ENCODE results near the gene PRRX2.

The PRRX2 gene

DNA sequence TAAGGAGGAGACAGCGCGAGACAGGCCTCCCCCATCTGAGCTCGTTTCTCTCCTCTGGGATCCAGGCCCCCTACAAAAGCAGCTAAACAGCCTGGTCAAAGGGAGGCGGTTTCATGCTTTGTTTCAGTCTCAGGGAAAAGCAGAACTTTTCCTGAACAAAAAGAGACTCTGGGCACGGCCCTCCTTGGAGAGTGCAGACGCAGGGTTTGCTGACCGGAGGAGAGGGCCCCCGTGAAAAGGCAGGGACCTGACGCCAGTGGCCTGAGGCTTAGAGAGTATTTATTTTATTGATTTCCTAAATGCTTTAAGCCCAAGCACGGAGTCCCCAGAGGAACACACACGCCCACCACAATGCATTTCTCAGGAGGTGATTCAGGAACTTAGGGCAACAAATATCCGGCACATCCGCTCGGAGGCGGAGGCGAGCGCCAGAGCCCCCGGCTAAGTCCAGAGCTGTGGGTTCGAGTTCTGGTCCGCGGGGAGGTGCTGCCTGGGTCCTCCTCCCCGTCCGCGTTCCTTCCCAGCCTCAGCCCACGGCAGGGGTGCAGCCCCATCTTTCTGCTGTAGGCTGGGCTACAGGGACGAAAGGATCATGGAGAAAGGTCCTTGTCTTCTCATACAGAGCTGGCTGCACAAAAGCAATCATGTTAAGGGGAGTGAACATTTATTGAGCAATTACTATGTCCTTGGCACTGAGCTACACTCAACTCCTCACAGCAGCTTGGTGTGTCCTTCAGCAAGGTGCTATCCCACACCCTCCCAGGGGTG lies 47.4 kb downstream of the PRRX2 start:
- no peak overlapping the region for H2BK120ac ChIP-seq (ENCODE audit: low read depth, low read length)
- DNase-seq, result no peak
- H3K4me2 ChIP-seq (ENCODE audit: low read length), result no peak overlapping the region
- H3K56ac ChIP-seq (ENCODE audit: low read length), result peak overlapping the region; percentile 74
- H3K9ac ChIP-seq (ENCODE audit: low read length), result peak overlapping the region; percentile 18
- no peak overlapping the region for H2AK5ac ChIP-seq (ENCODE audit: low read length)
- H3K27ac ChIP-seq (ENCODE audit: low read depth, low read length), result no peak overlapping the region
- H3K79me2 ChIP-seq (ENCODE audit: control insufficient read depth, insufficient read depth, low read length), result no peaks in the 10 kb centered on the region
- peak overlapping the region; percentile 45 for H3K23ac ChIP-seq (ENCODE audit: low read length)
- H3K27me3 ChIP-seq (ENCODE audit: insufficient read depth, low read length, poor library complexity), result no peaks in the 10 kb centered on the region
- no peak overlapping the region for H4K5ac ChIP-seq (ENCODE audit: low read length)
- no peak overlapping the region for H2BK15ac ChIP-seq (replicated peaks; ENCODE audit: low read depth)
- no peaks in the 10 kb centered on the region for H3K79me1 ChIP-seq (ENCODE audit: low read length)
- H2BK5ac ChIP-seq (ENCODE audit: low read length), result no peak overlapping the region
- H3K18ac ChIP-seq (ENCODE audit: low read length), result no peak overlapping the region
- no peaks in the 10 kb centered on the region for H3K36me3 ChIP-seq (ENCODE audit: control insufficient read depth, insufficient read depth, low read length)
- no CpG with 5 or more reads among the region's 26 CpGs for WGBS (ENCODE audit: extremely low coverage, insufficient coverage, low lambda C conversion rate)
- H4K8ac ChIP-seq (ENCODE audit: low read depth, low read length), result no peak overlapping the region
- H3K4me1 ChIP-seq (ENCODE audit: control insufficient read depth, low read depth, low read length), result peaks cover 4% of the 10 kb centered on the region
- no peak overlapping the region for H3K4ac ChIP-seq (ENCODE audit: low read depth, low read length)
- no peak overlapping the region for H3K4me3 ChIP-seq (ENCODE audit: low read length)

DNA sequence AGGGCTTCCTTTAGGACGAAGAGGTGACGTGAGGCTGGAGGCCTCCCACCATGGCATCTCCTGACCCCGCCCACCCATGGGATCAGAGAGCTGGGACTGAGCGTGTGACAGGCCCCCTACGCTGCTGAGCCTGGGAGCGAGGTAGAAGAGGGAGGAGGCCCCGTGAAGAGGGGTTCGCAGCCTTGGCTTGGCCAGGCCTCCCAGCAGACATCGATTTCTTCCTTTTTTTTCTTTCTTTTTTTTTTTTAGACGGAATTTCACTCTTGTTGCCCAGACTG lies 47.9 kb downstream of the PRRX2 start:
- no peak for DNase-seq

DNA sequence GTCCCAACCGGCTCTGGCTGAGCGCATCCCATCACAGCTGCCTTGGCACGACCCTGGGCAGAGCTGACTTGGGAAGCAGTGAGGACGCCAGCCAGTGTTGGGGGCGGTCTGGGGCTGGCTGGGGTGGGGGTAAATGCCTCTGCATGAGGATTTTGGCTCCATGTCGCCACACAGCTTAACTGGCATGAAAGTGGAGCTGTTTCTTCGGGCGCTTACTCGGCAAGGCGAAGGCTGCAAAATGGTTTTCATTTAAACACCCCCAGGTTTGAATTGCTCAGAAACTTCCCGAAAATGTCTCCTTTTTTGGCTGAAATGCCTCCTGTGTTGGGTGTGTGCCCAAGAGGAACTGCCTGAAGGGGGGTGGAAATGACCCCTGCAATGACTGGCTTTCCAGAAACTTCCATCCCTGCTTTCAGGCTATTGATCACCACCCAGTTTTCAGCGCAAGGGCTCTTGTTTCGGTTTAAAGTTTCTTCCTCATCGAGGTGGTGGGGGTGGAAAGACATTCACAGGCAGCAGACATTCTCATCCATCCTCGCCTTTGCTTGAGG lies 49.1 kb downstream of the PRRX2 start:
- Histone ChIP-seq H2BK120ac (ENCODE audit: low read depth, low read length) (no peak overlapping the region), H3K4me1 (ENCODE audit: control insufficient read depth, low read depth, low read length) (no peaks in the 10 kb centered on the region), H3K4ac (ENCODE audit: low read depth, low read length) (no peak overlapping the region), H2BK5ac (ENCODE audit: low read length) (no peak overlapping the region), H3K4me2 (ENCODE audit: low read length) (no peak overlapping the region), H4K5ac (ENCODE audit: low read length) (no peak overlapping the region), H3K27me3 (ENCODE audit: insufficient read depth, low read length, poor library complexity) (no peaks in the 10 kb centered on the region), H3K79me1 (ENCODE audit: low read length) (no peaks in the 10 kb centered on the region), H2BK15ac (replicated peaks; ENCODE audit: low read depth) (no peak overlapping the region), H3K36me3 (ENCODE audit: control insufficient read depth, insufficient read depth, low read length) (no peaks in the 10 kb centered on the region), H2AK5ac (ENCODE audit: low read length) (no peak overlapping the region), H3K56ac (ENCODE audit: low read length) (no peak overlapping the region), H3K18ac (ENCODE audit: low read length) (no peak overlapping the region), H3K79me2 (ENCODE audit: control insufficient read depth, insufficient read depth, low read length) (no peaks in the 10 kb centered on the region), H3K23ac (ENCODE audit: low read length) (no peak overlapping the region), H3K4me3 (ENCODE audit: low read length) (no peak overlapping the region), H3K9ac (ENCODE audit: low read length) (no peak overlapping the region), H3K27ac (ENCODE audit: low read depth, low read length) (no peak overlapping the region), H4K8ac (ENCODE audit: low read depth, low read length) (no peak overlapping the region)
- no CpG with 5 or more reads among the region's 15 CpGs for WGBS (ENCODE audit: extremely low coverage, insufficient coverage, low lambda C conversion rate)
- DNase-seq, result no peak

More for the DNA sequence above, 47.9 kb downstream of the PRRX2 start:
- H3K23ac ChIP-seq (ENCODE audit: low read length), result no peak overlapping the region
- no peaks in the 10 kb centered on the region for H3K27me3 ChIP-seq (ENCODE audit: insufficient read depth, low read length, poor library complexity)
- no peak overlapping the region for H3K27ac ChIP-seq (ENCODE audit: low read depth, low read length)
- H3K4me3 ChIP-seq (ENCODE audit: low read length), result no peak overlapping the region
- no peak overlapping the region for H3K18ac ChIP-seq (ENCODE audit: low read length)
- no peaks in the 10 kb centered on the region for H3K36me3 ChIP-seq (ENCODE audit: control insufficient read depth, insufficient read depth, low read length)
- H3K4me1 ChIP-seq (ENCODE audit: control insufficient read depth, low read depth, low read length), result peaks cover 4% of the 10 kb centered on the region
- no peak overlapping the region for H2BK5ac ChIP-seq (ENCODE audit: low read length)
- H4K5ac ChIP-seq (ENCODE audit: low read length), result no peak overlapping the region
- no peaks in the 10 kb centered on the region for H3K79me2 ChIP-seq (ENCODE audit: control insufficient read depth, insufficient read depth, low read length)
- WGBS (ENCODE audit: extremely low coverage, insufficient coverage, low lambda C conversion rate), result no CpG with 5 or more reads among the region's 10 CpGs
- no peak overlapping the region for H2BK120ac ChIP-seq (ENCODE audit: low read depth, low read length)
- no peak overlapping the region for H3K4me2 ChIP-seq (ENCODE audit: low read length)
- no peak overlapping the region for H3K4ac ChIP-seq (ENCODE audit: low read depth, low read length)
- H2AK5ac ChIP-seq (ENCODE audit: low read length), result no peak overlapping the region
- no peak overlapping the region for H3K56ac ChIP-seq (ENCODE audit: low read length)
- H3K79me1 ChIP-seq (ENCODE audit: low read length), result no peaks in the 10 kb centered on the region
- no peak overlapping the region for H3K9ac ChIP-seq (ENCODE audit: low read length)
- H2BK15ac ChIP-seq (replicated peaks; ENCODE audit: low read depth), result no peak overlapping the region
- no peak overlapping the region for H4K8ac ChIP-seq (ENCODE audit: low read depth, low read length)

DNA sequence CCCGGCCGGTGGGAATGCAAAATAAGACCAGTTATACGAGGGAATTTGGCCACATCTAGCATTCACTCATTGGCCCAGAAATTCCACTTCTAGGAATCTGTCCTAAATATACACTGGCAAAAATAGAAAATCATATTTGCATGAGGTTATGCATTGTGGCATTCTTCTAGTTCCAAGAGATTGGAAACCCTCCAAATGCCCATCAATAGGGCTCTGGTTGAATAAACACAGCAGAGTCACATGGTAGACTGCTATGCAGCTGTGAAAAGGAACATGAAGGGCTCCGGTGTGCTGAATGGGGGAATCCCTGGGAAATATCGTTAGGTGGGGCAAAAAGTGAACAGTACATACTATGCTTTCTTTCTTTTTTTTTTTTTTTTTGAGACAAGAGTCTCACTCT lies 50.6 kb downstream of the PRRX2 start:
- Histone ChIP-seq H4K5ac (ENCODE audit: low read length) (no peak overlapping the region), H3K4me1 (ENCODE audit: control insufficient read depth, low read depth, low read length) (no peaks in the 10 kb centered on the region), H3K9ac (ENCODE audit: low read length) (no peak overlapping the region), H3K36me3 (ENCODE audit: control insufficient read depth, insufficient read depth, low read length) (no peaks in the 10 kb centered on the region), H3K56ac (ENCODE audit: low read length) (no peak overlapping the region), H3K4me3 (ENCODE audit: low read length) (no peak overlapping the region), H2BK120ac (ENCODE audit: low read depth, low read length) (no peak overlapping the region), H4K8ac (ENCODE audit: low read depth, low read length) (no peak overlapping the region), H3K79me2 (ENCODE audit: control insufficient read depth, insufficient read depth, low read length) (no peaks in the 10 kb centered on the region), H2BK5ac (ENCODE audit: low read length) (no peak overlapping the region), H2BK15ac (replicated peaks; ENCODE audit: low read depth) (no peak overlapping the region), H3K27me3 (ENCODE audit: insufficient read depth, low read length, poor library complexity) (no peaks in the 10 kb centered on the region), H2AK5ac (ENCODE audit: low read length) (no peak overlapping the region), H3K4me2 (ENCODE audit: low read length) (no peak overlapping the region), H3K27ac (ENCODE audit: low read depth, low read length) (no peak overlapping the region), H3K23ac (ENCODE audit: low read length) (no peak overlapping the region), H3K4ac (ENCODE audit: low read depth, low read length) (no peak overlapping the region), H3K79me1 (ENCODE audit: low read length) (no peaks in the 10 kb centered on the region), H3K18ac (ENCODE audit: low read length) (no peak overlapping the region)
- no CpG with 5 or more reads among the region's 5 CpGs for whole genome bisulfite sequencing (ENCODE audit: extremely low coverage, insufficient coverage, low lambda C conversion rate)
- DNase-seq, result no peak

DNA sequence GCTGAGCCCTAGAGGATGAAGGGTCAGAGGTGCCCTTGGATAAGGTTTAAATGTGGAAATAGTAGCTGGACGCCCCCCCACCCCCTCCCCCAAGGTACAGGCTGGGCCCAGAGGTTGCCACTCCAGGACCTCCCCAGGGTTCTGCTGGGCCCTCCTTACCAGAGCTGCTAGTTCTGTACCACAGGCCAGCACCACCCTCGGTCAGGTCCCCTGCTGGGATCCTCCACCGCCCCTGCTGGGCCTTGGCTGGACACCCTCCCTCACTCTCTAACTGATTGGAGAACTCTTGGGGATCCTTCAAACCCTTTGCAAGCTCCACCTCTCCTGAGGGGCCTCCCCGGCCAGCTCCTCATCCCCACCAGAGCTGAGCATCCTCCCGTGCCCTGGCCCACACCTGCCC lies 52.5 kb downstream of the PRRX2 start:
- WGBS (ENCODE audit: extremely low coverage, insufficient coverage, low lambda C conversion rate), result no CpG with 5 or more reads among the region's 5 CpGs
- H3K36me3 ChIP-seq (ENCODE audit: control insufficient read depth, insufficient read depth, low read length), result no peaks in the 10 kb centered on the region
- no peak overlapping the region for H2BK15ac ChIP-seq (replicated peaks; ENCODE audit: low read depth)
- H3K4me1 ChIP-seq (ENCODE audit: control insufficient read depth, low read depth, low read length), result no peaks in the 10 kb centered on the region
- H3K27me3 ChIP-seq (ENCODE audit: insufficient read depth, low read length, poor library complexity), result no peaks in the 10 kb centered on the region
- no peak overlapping the region for H3K56ac ChIP-seq (ENCODE audit: low read length)
- no peak overlapping the region for H3K23ac ChIP-seq (ENCODE audit: low read length)
- H3K79me1 ChIP-seq (ENCODE audit: low read length), result no peaks in the 10 kb centered on the region
- no peak overlapping the region for H2BK120ac ChIP-seq (ENCODE audit: low read depth, low read length)
- no peak overlapping the region for H3K18ac ChIP-seq (ENCODE audit: low read length)
- H3K79me2 ChIP-seq (ENCODE audit: control insufficient read depth, insufficient read depth, low read length), result no peaks in the 10 kb centered on the region
- no peak overlapping the region for H4K8ac ChIP-seq (ENCODE audit: low read depth, low read length)
- H3K27ac ChIP-seq (ENCODE audit: low read depth, low read length), result no peak overlapping the region
- no peak for DNase-seq
- H3K4me2 ChIP-seq (ENCODE audit: low read length), result no peak overlapping the region
- no peak overlapping the region for H4K5ac ChIP-seq (ENCODE audit: low read length)
- no peak overlapping the region for H2AK5ac ChIP-seq (ENCODE audit: low read length)
- H3K9ac ChIP-seq (ENCODE audit: low read length), result no peak overlapping the region
- H3K4me3 ChIP-seq (ENCODE audit: low read length), result no peak overlapping the region
- H3K4ac ChIP-seq (ENCODE audit: low read depth, low read length), result no peak overlapping the region
- no peak overlapping the region for H2BK5ac ChIP-seq (ENCODE audit: low read length)

DNA sequence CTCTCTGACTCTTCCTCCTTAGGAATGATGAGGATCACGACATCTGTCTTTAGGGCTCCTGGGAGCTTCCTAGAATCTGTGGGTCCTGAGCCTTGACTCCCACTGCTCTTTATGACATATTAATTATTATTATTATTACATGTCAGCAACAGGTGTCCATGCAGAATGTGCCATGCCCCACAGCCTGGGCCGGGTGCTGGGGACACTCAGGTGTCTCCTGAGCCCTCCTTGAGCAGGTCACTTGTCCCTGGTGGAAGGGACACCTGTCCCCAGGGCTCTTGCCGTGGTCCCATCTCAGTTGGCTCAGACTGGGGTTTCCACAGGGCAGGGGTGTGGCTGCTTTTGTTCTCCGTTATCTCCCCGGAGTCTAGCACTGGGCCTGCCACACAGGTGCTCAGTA lies 53.2 kb downstream of the PRRX2 start:
- no peak overlapping the region for H2BK5ac ChIP-seq (ENCODE audit: low read length)
- DNase-seq, result no peak

More for the DNA sequence above, 53.2 kb downstream of the PRRX2 start:
- no peak overlapping the region for H3K56ac ChIP-seq (ENCODE audit: low read length)
- no peak overlapping the region for H3K27ac ChIP-seq (ENCODE audit: low read depth, low read length)
- no peak overlapping the region for H4K5ac ChIP-seq (ENCODE audit: low read length)
- no peak overlapping the region for H3K18ac ChIP-seq (ENCODE audit: low read length)
- no peaks in the 10 kb centered on the region for H3K4me1 ChIP-seq (ENCODE audit: control insufficient read depth, low read depth, low read length)
- no CpG with 5 or more reads among the region's 5 CpGs for WGBS (ENCODE audit: extremely low coverage, insufficient coverage, low lambda C conversion rate)
- no peak overlapping the region for H4K8ac ChIP-seq (ENCODE audit: low read depth, low read length)
- H3K4me2 ChIP-seq (ENCODE audit: low read length), result no peak overlapping the region
- no peak overlapping the region for H2BK120ac ChIP-seq (ENCODE audit: low read depth, low read length)
- H3K4ac ChIP-seq (ENCODE audit: low read depth, low read length), result no peak overlapping the region
- H3K79me1 ChIP-seq (ENCODE audit: low read length), result no peaks in the 10 kb centered on the region
- no peaks in the 10 kb centered on the region for H3K27me3 ChIP-seq (ENCODE audit: insufficient read depth, low read length, poor library complexity)
- no peak overlapping the region for H3K4me3 ChIP-seq (ENCODE audit: low read length)
- no peak overlapping the region for H3K23ac ChIP-seq (ENCODE audit: low read length)
- no peak overlapping the region for H3K9ac ChIP-seq (ENCODE audit: low read length)
- H2AK5ac ChIP-seq (ENCODE audit: low read length), result no peak overlapping the region
- H2BK15ac ChIP-seq (replicated peaks; ENCODE audit: low read depth), result no peak overlapping the region
- H3K79me2 ChIP-seq (ENCODE audit: control insufficient read depth, insufficient read depth, low read length), result no peaks in the 10 kb centered on the region
- H3K36me3 ChIP-seq (ENCODE audit: control insufficient read depth, insufficient read depth, low read length), result no peaks in the 10 kb centered on the region

Measured in mesendoderm (in vitro differentiated cells).